Tracheal epithelial cell (primary cell): ENCODE data around the gene USP11. TPM values are rescaled to one million over a fixed set of nuclear protein-coding genes. Genes with fewer than 3 reads are reported as not detected.

Source experiments
- total RNA-seq: library from RNA; depleted of rRNA; stranded (reverse); fragments of >200 nt; gene quantifications from 2 replicates; pipeline ENCODE4 v1.2.1, GENCODE V29; 2014

The USP11 gene
- total RNA-seq = 5.8 and 18.3 TPM in 2 replicates

GRCh38 chrX:47232803-47233332 lies at the start of gene USP11:
TSS of gene USP11 (plus strand) at chrX:47233009. CDS start at chrX:47233044, 35 bp downstream.

GRCh38 chrX:47193475-47194193 lies 39.2 kb upstream of the USP11 start, which contains the start of gene UBA1:
TSS of gene UBA1 (plus strand) at chrX:47193829. CDS start at chrX:47198803, 4,974 bp downstream.

GRCh38 chrX:47218280-47218919 lies 14.4 kb upstream of the USP11 start, which contains the start of gene CDK16:
TSS of gene CDK16 (plus strand) at chrX:47218681. CDS start at chrX:47223558, 4,877 bp downstream.

Other genes starting within 250 kb of the USP11 start
- gene RGN, start 154.6 kb upstream of the USP11 start, total RNA-seq = 0.24 and 0.43 TPM in 2 replicates
- gene NDUFB11, start 88.3 kb upstream of the USP11 start, total RNA-seq = 43.3 and 45.5 TPM in 2 replicates
- 29.0 and 43.4 TPM in 2 replicates for gene RBM10, start 87.8 kb upstream of the USP11 start, total RNA-seq
- 84.0 and 118 TPM in 2 replicates for gene UBA1, start 39.2 kb upstream of the USP11 start, total RNA-seq
- 102 and 118 TPM in 2 replicates for gene CDK16, start 14.3 kb upstream of the USP11 start, total RNA-seq
- gene ZNF157, start 137.6 kb downstream of the USP11 start, total RNA-seq = 0.24 TPM in 1 of 2 replicates, not detected in the other